Pancreas (tissue), 10 donors: ENCODE results near the gene SERPINA1. TPM values are rescaled to one million over a fixed set of nuclear protein-coding genes. Genes with fewer than 3 reads are reported as not detected.
A peak's percentile ranks its signal among the peaks of the same experiment; 100 is the strongest.

Experiments used
- ATAC-seq, 4 donors: fragments of 200-7000 bp; cut with Tn5 transposase; one replicate each; pipeline versions ENCODE4 v1.8.0 to v1.9.1; 2020; ENCODE audit warnings: mild to moderate bottlenecking in 4 of 4, moderate library complexity in 4 of 4
- DNase-seq, 6 donors: peaks; one replicate each; pipeline ENCODE4 v3.0.0-alpha.2; 2020
- FAIRE-seq: peaks from 2 replicates; lab custom pipeline; 2012; peaks lifted over from hg19 to GRCh38; lab: Jason Lieb, UNC
- H3K27ac ChIP-seq, 4 donors: fragments of 200-600 bp; sonication (generic); 1 replicate in 3 of 4; 2 replicates in 1 of 4; pipeline versions ENCODE4 v1.5.0 to v1.8.0; 2020
- H3K27me3 ChIP-seq, 4 donors: fragments of 200-600 bp; one replicate each; pipeline ENCODE4 v1.8.0; 2021
- H3K36me3 ChIP-seq, 3 donors: fragments of 200-600 bp; sonication (generic) in 1 of 3; one replicate each; pipeline versions ENCODE4 v1.5.0 to v1.8.0; 2020 to 2021
- H3K4me1 ChIP-seq, 3 donors: fragments of 200-600 bp; one replicate each; pipeline ENCODE4 v1.8.0; 2021
- H3K4me3 ChIP-seq, 4 donors: fragments of 200-600 bp; sonication (generic) in 2 of 4; one replicate each; pipeline versions ENCODE4 v1.5.0 to v1.8.0; 2020 to 2021
- H3K9me3 ChIP-seq, 4 donors: fragments of 200-600 bp; one replicate each; pipeline ENCODE4 v1.8.0; 2021
- CTCF ChIP-seq, 4 donors: fragments of 200-600 bp; sonication (generic) in 3 of 4; IDR thresholded peaks; one replicate each; pipeline versions ENCODE4 v1.5.0 to v1.8.0; 2021; ENCODE audit warnings: antibody characterized with exemption in 4 of 4
- WGBS, 2 donors: extraction: QIAGEN DNeasy Blood & Tissue Kit; methylation state at CpG; one replicate each; pipeline ENCODE4 v1.1.7; 2013; 5-methylcytosine and 5-hydroxymethylcytosine counted together
- intact Hi-C, 3 donors: fragments of 100-400 bp; cut with DNase I; formaldehyde crosslinking; loops; one replicate each; pipeline versions ENCODE4 v1.11.1 to v1.14.2; 2022
- polyA plus RNA-seq, 2 donors: library from polyadenylated mRNA; stranded (reverse); fragments of 200-250 nt; gene quantifications; one replicate each; pipeline ENCODE4 v1.2.3, GENCODE V29; 2013
- total RNA-seq, 6 donors: library from RNA; stranded (reverse); fragmentation: NEBNext Ultra II Directional in 4 of 6; extraction: Animal tissue kit (Norgen Biotek cat#: 25700) in 4 of 6; gene quantifications; one replicate each; pipeline versions ENCODE4 v1.2.1 to v1.2.4, GENCODE V29; 2021 to 2023
- donor health status: healthy with polysubstance abuse.
- donor health status: DM: no; HTN: no; CAD: no; lungs with moderate emphysema.
- donor health status: DM: no; HTN: no; CAD: no.
- donor health status: control.
- donor health status: control.
- donor health status: Bipolar disorder and iron deficiency.
- donor health status: DM: yes; HTN: yes; CAD: no.
- donor health status: DM: no; HTN: no; CAD: no.
- donor health status: DM: no; HTN: no; CAD: no.
- donor health status: DM: yes; HTN: yes; CAD: no.

Gene SERPINA1
- total and polyA plus RNA-seq, 8 donors = 45.0 to 328 (median 170) TPM

DNA sequence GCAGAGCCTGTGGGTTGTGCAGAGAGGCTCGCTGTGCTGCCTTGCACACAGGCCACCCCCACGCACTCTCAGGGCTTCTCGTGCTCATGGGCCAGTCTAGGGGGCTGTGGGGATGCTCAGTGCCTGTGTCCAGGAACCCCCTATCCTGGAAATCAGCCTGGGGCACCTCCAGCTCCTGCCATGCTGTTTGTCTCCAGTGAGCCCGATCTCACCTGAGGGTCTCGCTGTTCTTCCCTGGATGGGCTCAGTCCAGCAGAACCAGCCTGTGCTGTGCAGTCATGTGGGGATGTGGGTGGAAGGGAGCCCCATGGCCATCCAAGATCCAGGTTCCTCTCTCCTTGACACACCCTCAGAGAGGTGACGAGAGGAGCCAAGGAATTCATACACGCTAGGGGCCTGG, 26.7 kb downstream of the SERPINA1 start:
- 86 to 96% methylated on average over 5 of the region's 7 CpGs for WGBS, 2 donors
- Histone ChIP-seq H3K4me3 (no peak overlapping the region), H3K27ac (no peak overlapping the region), H3K36me3 (no peaks in the 10 kb centered on the region), H3K27me3 (no peaks in the 10 kb centered on the region), H3K9me3 (no peaks in the 10 kb centered on the region), H3K4me1 (no peaks in the 10 kb centered on the region)
- intact Hi-C loops = no loop called here
- DNase-seq (no peak), ATAC-seq (no peak), FAIRE-seq (no peak)
- TF ChIP-seq CTCF (IDR thresholded peaks at IDR 0.05) = no peak

GRCh38 chr14:94360945-94361565, 27.3 kb downstream of the SERPINA1 start:
- TF ChIP-seq CTCF (IDR thresholded peaks at IDR 0.05) = no peak
- intact Hi-C loops = no loop called here
- H3K27ac ChIP-seq = no peak overlapping the region
- no peaks in the 10 kb centered on the region for H3K4me1 ChIP-seq
- DNase-seq = no peak
- 61 to 67% methylated on average over 7 of the region's 7 CpGs for WGBS, 2 donors
- H3K36me3 ChIP-seq = no peaks in the 10 kb centered on the region
- no peak overlapping the region for H3K4me3 ChIP-seq
- FAIRE-seq = no peak
- no peaks in the 10 kb centered on the region for H3K27me3 ChIP-seq
- ATAC-seq = no peak
- no peaks in the 10 kb centered on the region for H3K9me3 ChIP-seq

DNA sequence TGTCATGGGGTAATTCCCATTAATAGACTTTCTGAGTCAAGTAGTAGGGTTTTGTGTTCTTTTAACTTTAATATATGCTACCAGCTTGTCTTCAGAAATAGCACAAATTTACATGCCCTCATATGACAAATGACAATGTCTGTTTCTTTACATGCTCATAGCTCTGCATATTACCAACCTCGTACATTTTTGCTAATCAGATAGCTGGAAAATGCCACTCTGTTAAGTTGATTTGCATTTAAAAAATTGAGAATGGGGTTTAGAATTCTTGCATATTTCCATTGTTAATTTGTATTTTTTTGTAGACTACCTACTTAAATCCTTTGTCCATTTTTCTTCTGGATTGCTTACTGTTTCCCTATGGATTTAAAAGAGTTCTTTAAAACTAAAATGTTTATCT, 31.2 kb downstream of the SERPINA1 start:
- Histone ChIP-seq H3K4me1 (no peaks in the 10 kb centered on the region), H3K27ac (no peak overlapping the region), H3K27me3 (no peaks in the 10 kb centered on the region), H3K36me3 (no peaks in the 10 kb centered on the region), H3K4me3 (no peak overlapping the region), H3K9me3 (no peaks in the 10 kb centered on the region)
- 41 to 49% methylated on average over 1 of the region's 1 CpG for WGBS, 2 donors
- DNase-seq (no peak), ATAC-seq (no peak), FAIRE-seq (no peak)
- intact Hi-C loops = no loop called here
- no peak for TF ChIP-seq CTCF (IDR thresholded peaks at IDR 0.05)

GRCh38 chr14:94356379-94357056, 31.9 kb downstream of the SERPINA1 start:
- Histone ChIP-seq H3K4me3 (no peak overlapping the region), H3K27ac (no peak overlapping the region), H3K4me1 (no peaks in the 10 kb centered on the region), H3K9me3 (no peaks in the 10 kb centered on the region), H3K36me3 (no peaks in the 10 kb centered on the region), H3K27me3 (no peaks in the 10 kb centered on the region)
- no peak for TF ChIP-seq CTCF (IDR thresholded peaks at IDR 0.05)
- no peak for DNase-seq
- FAIRE-seq = no peak
- no peak for ATAC-seq
- intact Hi-C loops = no loop called here
- 64 to 66% methylated on average over 5 of the region's 5 CpGs for WGBS, 2 donors

- FAIRE-seq (no peak), DNase-seq (peak in 1 of 6 donors; percentile 26), ATAC-seq (peak in 3 of 4 donors; percentile 70 to 90 (median 84))
- Histone ChIP-seq H3K9me3 (no peaks in the 10 kb centered on the region), H3K4me1 (no peaks in the 10 kb centered on the region), H3K27me3 (no peaks in the 10 kb centered on the region), H3K36me3 (no peaks in the 10 kb centered on the region), H3K27ac (no peak overlapping the region), H3K4me3 (no peak overlapping the region)
- TF ChIP-seq CTCF (IDR thresholded peaks at IDR 0.05) = no peak
- intact Hi-C loops = no loop called here
- 11 to 13% methylated on average over 15 of the region's 15 CpGs for WGBS, 2 donors
Measured at GRCh38 chr14:94355191-94355794, 33.1 kb downstream of the SERPINA1 start.
